ENCODE data around the gene TRIOBP.

The TRIOBP gene

DNA sequence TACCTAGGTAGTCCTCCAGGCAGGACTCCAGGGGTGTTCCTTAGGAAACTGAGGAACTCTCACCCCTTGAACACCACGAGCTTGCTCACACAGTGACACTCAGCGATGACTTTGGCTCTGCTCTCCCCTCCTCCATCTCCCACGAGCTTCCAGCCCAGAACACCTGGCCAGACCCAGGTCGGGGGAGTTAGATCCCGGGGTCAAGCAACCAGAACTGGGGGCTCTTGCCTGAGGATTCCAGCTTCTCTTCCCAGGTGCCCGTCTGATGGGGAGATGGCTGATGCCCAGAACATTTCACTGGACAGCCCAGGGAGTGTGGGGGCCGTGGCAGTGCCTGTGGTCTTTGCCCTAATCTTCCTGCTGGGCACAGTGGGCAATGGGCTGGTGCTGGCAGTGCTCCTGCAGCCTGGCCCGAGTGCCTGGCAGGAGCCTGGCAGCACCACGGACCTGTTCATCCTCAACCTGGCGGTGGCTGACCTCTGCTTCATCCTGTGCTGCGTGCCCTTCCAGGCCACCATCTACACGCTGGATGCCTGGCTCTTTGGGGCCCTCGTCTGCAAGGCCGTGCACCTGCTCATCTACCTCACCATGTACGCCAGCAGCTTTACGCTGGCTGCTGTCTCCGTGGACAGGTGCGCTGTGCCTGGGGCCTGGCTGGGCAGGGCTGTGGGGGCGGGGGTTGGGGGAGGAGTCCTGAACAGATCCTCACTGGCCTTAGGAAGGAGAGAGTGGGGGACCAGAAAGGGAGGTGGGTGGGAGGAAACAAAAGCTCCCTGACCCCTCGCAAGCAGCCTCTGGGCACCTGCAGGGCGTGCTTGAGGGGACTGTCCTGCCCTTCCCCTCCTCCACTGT is 126.5 kb downstream of the TRIOBP start, which contains the start of gene GALR3:
Gene GALR3 (plus strand): TSS at position 249 of the 852 bp plus-strand sequence. CDS start 25 bp downstream, at position 274.
- TF ChIP-seq, protein P1, sequence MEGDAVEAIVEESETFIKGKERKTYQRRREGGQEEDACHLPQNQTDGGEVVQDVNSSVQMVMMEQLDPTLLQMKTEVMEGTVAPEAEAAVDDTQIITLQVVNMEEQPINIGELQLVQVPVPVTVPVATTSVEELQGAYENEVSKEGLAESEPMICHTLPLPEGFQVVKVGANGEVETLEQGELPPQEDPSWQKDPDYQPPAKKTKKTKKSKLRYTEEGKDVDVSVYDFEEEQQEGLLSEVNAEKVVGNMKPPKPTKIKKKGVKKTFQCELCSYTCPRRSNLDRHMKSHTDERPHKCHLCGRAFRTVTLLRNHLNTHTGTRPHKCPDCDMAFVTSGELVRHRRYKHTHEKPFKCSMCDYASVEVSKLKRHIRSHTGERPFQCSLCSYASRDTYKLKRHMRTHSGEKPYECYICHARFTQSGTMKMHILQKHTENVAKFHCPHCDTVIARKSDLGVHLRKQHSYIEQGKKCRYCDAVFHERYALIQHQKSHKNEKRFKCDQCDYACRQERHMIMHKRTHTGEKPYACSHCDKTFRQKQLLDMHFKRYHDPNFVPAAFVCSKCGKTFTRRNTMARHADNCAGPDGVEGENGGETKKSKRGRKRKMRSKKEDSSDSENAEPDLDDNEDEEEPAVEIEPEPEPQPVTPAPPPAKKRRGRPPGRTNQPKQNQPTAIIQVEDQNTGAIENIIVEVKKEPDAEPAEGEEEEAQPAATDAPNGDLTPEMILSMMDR (IDR thresholded peaks at IDR 0.05; ENCODE audit: low read length, missing control alignments): no peak
- no peak within 1 kb of the TSS for H3K4me3 ChIP-seq (replicated peaks; ENCODE audit: low read depth, low read length)
- DNase-seq (ENCODE audit: low read depth): no peak

DNA sequence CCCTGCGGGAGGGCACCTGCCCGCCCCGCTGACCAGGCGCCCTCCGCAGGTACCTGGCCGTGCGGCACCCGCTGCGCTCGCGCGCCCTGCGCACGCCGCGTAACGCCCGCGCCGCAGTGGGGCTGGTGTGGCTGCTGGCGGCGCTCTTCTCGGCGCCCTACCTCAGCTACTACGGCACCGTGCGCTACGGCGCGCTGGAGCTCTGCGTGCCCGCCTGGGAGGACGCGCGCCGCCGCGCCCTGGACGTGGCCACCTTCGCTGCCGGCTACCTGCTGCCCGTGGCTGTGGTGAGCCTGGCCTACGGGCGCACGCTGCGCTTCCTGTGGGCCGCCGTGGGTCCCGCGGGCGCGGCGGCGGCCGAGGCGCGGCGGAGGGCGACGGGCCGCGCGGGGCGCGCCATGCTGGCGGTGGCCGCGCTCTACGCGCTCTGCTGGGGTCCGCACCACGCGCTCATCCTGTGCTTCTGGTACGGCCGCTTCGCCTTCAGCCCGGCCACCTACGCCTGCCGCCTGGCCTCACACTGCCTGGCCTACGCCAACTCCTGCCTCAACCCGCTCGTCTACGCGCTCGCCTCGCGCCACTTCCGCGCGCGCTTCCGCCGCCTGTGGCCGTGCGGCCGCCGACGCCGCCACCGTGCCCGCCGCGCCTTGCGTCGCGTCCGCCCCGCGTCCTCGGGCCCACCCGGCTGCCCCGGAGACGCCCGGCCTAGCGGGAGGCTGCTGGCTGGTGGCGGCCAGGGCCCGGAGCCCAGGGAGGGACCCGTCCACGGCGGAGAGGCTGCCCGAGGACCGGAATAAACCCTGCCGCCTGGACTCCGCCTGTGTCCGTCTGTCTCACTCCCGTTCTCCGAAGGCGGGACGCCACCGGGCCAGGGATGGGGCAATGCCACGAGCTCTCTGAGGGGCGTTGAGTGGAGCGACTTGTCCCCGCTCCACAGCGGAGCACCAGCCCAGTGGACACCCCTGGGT is 128.1 kb downstream of the TRIOBP start:
- no peak for DNase-seq (ENCODE audit: low read depth)
- no peak overlapping the region for H3K4me3 ChIP-seq (replicated peaks; ENCODE audit: low read depth, low read length)
- TF ChIP-seq, protein P1 (IDR thresholded peaks at IDR 0.05; ENCODE audit: low read length, missing control alignments): no peak

Data from fibroblast of pulmonary artery (primary cell).